Kidney epithelial cell (primary cell): ENCODE measurements around the gene NEMF. TPM values are rescaled to one million over a fixed set of nuclear protein-coding genes. Genes with fewer than 3 reads are reported as not detected.
"Not testable (repeated sequence)": the region's sequence is repeated elsewhere in the genome, so short reads cannot be mapped to it uniquely, and the experiment has no call there.

Experiments
- DNase-seq: peaks from one replicate; pipeline ENCODE4 v3.0.0-alpha.2; 2010; ENCODE audit warnings: low read depth
- H3K27me3 ChIP-seq: 2 replicates; pipeline ENCODE4 v1.6.0; 2011; ENCODE audit warnings: low read length; ENCODE audit not compliant: control insufficient read depth, insufficient read depth
- H3K36me3 ChIP-seq: 2 replicates; pipeline ENCODE4 v1.5.1; 2011; ENCODE audit warnings: low read length; ENCODE audit not compliant: control insufficient read depth, insufficient read depth
- H3K4me3 ChIP-seq: 2 replicates; pipeline ENCODE4 v1.5.1; 2011; ENCODE audit warnings: low read depth, mild to moderate bottlenecking, control low read depth, low read length
- CTCF ChIP-seq: IDR thresholded peaks from 2 replicates; pipeline ENCODE4 v1.5.1; 2011; ENCODE audit warnings: mild to moderate bottlenecking, moderate library complexity, low read length, control low read depth, inconsistent platforms; ENCODE audit not compliant: insufficient read depth, poor library complexity, severe bottlenecking
- total RNA-seq: library from RNA; depleted of rRNA; stranded (reverse); fragments of >200 nt; gene quantifications from 2 replicates; pipeline ENCODE4 v1.2.3, GENCODE V29; 2015

The NEMF gene
- total RNA-seq, 1 donor from 2014 or later = 34.3 TPM

GRCh38 chr14:49828640-49829039, 23.9 kb downstream of the NEMF start:
- TF ChIP-seq CTCF = no peak
- no peaks in the 10 kb centered on the region for H3K27me3 ChIP-seq
- peaks cover 1% of the 10 kb centered on the region for H3K36me3 ChIP-seq
- DNase-seq = no peak
- H3K4me3 ChIP-seq = no peak overlapping the region

- TF ChIP-seq CTCF = no peak
- Histone ChIP-seq H3K4me3 (no peak overlapping the region), H3K27me3 (no peaks in the 10 kb centered on the region), H3K36me3 (peaks cover 1% of the 10 kb centered on the region)
- no peak for DNase-seq
These were observed 32.4 kb downstream of the NEMF start for GRCh38 chr14:49820176-49820575.

GRCh38 chr14:49816844-49817243, 35.7 kb downstream of the NEMF start:
- H3K27me3 ChIP-seq = no peaks in the 10 kb centered on the region
- no peak overlapping the region for H3K4me3 ChIP-seq
- no peaks in the 10 kb centered on the region for H3K36me3 ChIP-seq
- no peak for DNase-seq
- TF ChIP-seq CTCF = no peak

GRCh38 chr14:49816118-49816517, 36.5 kb downstream of the NEMF start:
- not testable (repeated sequence) for H3K4me3 ChIP-seq, DNase-seq, H3K27me3 ChIP-seq, H3K36me3 ChIP-seq

GRCh38 chr14:49808780-49809179, 43.8 kb downstream of the NEMF start:
- H3K27me3 ChIP-seq = no peaks in the 10 kb centered on the region
- H3K4me3 ChIP-seq = no peak overlapping the region
- no peak for DNase-seq
- TF ChIP-seq CTCF = no peak
- no peaks in the 10 kb centered on the region for H3K36me3 ChIP-seq

- no peak for DNase-seq
- Histone ChIP-seq H3K27me3 (no peaks in the 10 kb centered on the region), H3K36me3 (no peaks in the 10 kb centered on the region), H3K4me3 (no peak overlapping the region)
- no peak for TF ChIP-seq CTCF
These were observed 56.6 kb downstream of the NEMF start for GRCh38 chr14:49796025-49796424.
